Stimulated activated naive B cell treated with anti-CD40 and anti-IgM and Interleukin-4, amounts not matched to agents 10 μg/mL and 1 μg/mL and 100 μg/mL, for 72 hours (primary cell): ENCODE data around the gene SPRED1.

Experiments used
- ATAC-seq, 2 donors: fragments of 150-1000 bp; cut with Tn5 transposase; replicated peaks; 2 replicates each; pipeline ENCODE4 v1.10.0; 2021; ENCODE audit warnings: moderate library complexity in 1 of 2
- DNase-seq: peaks from one replicate; pipeline ENCODE4 v3.0.0; 2021
- H3K27ac Mint-ChIP-seq: one replicate; pipeline ENCODE4 v1.8.0; 2022; ENCODE audit warnings: mild to moderate bottlenecking, mixed read lengths
- H3K27me3 Mint-ChIP-seq, 2 donors: one replicate each; pipeline ENCODE4 v1.8.0; 2022; ENCODE audit warnings: mixed read lengths in 2 of 2
- H3K36me3 Mint-ChIP-seq, 2 donors: one replicate each; pipeline ENCODE4 v1.8.0; 2022; ENCODE audit warnings: mixed read lengths in 2 of 2, mild to moderate bottlenecking in 1 of 2
- H3K4me1 Mint-ChIP-seq, 2 donors: one replicate each; pipeline ENCODE4 v1.8.0; 2022; ENCODE audit warnings: mixed read lengths in 2 of 2, mild to moderate bottlenecking in 1 of 2
- H3K4me3 Mint-ChIP-seq, 2 donors: one replicate each; pipeline ENCODE4 v1.8.0; 2022; ENCODE audit warnings: mild to moderate bottlenecking in 2 of 2, mixed read lengths in 2 of 2, moderate library complexity in 1 of 2
- H3K9me3 Mint-ChIP-seq, 2 donors: one replicate each; pipeline ENCODE4 v1.8.0; 2022; ENCODE audit warnings: mixed read lengths in 2 of 2, mild to moderate bottlenecking in 1 of 2

Gene SPRED1

DNA sequence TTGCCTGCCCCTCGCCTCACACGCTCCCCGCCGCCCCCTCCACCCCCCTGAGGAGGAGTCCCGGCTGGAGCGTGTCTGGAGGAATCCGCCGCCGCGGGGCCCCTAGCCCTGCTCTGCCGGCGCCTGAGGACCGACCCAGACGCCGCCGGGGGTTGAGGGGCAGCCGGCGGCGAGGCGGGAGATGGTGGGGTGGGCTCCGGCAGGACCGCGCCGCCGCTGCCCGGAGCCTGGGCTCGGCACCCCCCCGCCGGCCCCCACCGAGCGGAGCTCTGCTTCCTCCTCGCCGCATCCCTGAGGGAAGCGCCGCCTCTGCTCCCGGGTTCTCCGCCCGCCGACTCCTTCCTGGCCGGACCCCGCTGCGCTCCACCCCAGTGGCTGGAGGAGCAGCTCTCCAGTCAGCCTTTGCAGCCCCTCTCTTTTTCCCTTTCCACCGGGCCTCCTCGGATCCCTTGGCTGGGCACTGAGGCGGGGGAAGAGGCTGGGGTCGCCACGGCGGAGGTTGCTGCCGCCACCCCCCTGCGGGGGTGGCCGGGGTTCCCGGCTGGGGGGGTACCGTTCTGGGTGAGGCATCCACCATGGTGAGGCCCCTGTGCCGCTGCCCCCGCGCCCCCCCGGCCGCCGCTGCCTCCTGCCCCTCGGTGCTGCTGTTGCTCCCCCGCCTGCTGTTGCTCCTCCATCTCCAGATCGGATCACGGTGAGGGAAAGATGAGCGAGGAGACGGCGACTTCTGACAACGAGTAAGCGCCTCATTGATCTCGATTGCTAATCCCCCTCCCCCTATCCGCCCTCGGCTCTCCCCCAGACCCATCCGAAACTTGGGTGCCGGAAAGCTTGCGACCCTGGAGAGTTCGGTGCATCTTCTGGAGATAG, at the start of gene SPRED1:
Gene SPRED1, plus strand, starts transcription at position 356 of the 870 bp plus-strand sequence. Its CDS starts 350 bp downstream, at position 706.
- no peaks in the 10 kb centered on the region for H3K9me3 Mint-ChIP-seq
- H3K36me3 Mint-ChIP-seq: no peaks in the 10 kb centered on the region
- peak; percentile 11 for DNase-seq
- peak; percentile 28 to 36 for ATAC-seq
- peak within 1 kb of the TSS; percentile 86 to 90 for H3K4me3 Mint-ChIP-seq
- H3K4me1 Mint-ChIP-seq: peaks cover 19 to 24% of the 10 kb centered on the region in 2 donors
- no peaks in the 10 kb centered on the region for H3K27me3 Mint-ChIP-seq
- peak within 1 kb of the TSS; percentile 91 for H3K27ac Mint-ChIP-seq

DNA sequence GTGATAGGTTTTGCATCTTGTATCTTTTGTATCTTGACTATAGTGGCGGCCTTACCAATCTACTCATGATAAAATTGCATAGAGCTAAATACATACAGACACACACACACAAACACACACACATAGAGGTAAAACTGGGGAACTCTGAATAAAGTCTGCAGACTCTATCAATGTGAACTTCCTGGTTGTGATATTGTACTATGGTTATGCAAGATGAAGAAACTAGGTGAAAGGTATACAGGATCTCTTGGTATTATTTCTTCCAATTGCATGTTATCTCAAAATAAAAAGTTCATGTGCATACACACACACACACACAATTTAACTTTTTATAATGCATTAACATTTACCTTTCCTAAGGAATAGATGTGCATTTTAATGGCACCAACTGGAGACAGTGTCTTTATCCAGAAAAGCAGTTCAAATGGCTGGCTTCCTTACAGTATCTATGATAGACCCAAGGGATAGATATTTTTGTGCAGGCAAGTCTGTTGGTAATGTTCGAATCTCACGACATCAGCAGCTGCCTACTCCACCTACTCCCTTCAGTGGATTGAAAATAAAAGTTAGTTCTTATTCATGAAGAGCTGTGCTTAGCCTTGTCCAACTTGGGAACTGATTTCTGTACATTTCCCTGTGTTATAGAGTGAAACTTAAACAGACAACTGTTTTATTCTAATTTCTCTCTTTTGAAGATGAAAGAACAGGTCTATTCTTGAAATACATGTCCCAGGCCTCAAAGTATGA, 46.9 kb upstream of the SPRED1 start:
- DNase-seq (no peak), ATAC-seq (no peak)
- H3K4me1 Mint-ChIP-seq: peaks cover 0 to 3% of the 10 kb centered on the region in 2 donors
- H3K36me3 Mint-ChIP-seq: no peaks in the 10 kb centered on the region
- H3K9me3 Mint-ChIP-seq: peaks cover 2 to 3% of the 10 kb centered on the region in 2 donors
- H3K27ac Mint-ChIP-seq: no peak overlapping the region
- peaks cover 24 to 29% of the 10 kb centered on the region in 2 donors for H3K27me3 Mint-ChIP-seq
- H3K4me3 Mint-ChIP-seq: no peak overlapping the region

DNA sequence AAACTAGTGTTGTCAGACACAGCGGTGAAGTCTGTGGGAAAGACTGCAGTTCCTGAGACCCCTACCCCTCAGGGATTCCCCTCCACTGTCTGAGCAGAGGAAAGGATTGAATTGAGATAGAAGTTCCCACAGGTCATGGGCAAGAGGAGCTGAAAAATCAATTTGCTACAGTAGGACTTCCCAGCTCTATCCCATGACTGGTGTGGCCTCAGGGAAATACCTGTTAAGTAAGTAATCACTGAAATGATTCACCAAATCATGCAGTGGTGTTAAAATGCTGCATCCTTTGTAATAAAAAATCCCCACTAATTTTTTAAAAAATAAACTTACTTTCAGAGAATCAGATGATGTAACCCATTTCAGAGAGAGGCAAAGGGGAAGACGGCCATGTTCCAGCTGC, 45.0 kb upstream of the SPRED1 start:
- no peak for ATAC-seq
- Mint-ChIP-seq H3K9me3 (peaks cover 2 to 3% of the 10 kb centered on the region in 2 donors), H3K4me3 (no peak overlapping the region), H3K4me1 (peaks cover 0 to 3% of the 10 kb centered on the region in 2 donors), H3K36me3 (no peaks in the 10 kb centered on the region), H3K27ac (no peak overlapping the region), H3K27me3 (peaks cover 18 to 21% of the 10 kb centered on the region in 2 donors)
- DNase-seq: no peak

GRCh38 chr15:38208206-38208605, 44.4 kb upstream of the SPRED1 start:
- ATAC-seq: no peak
- peaks cover 2 to 3% of the 10 kb centered on the region in 2 donors for H3K9me3 Mint-ChIP-seq
- no peak overlapping the region for H3K27ac Mint-ChIP-seq
- H3K27me3 Mint-ChIP-seq: peaks cover 15 to 18% of the 10 kb centered on the region in 2 donors
- no peak overlapping the region for H3K4me3 Mint-ChIP-seq
- no peaks in the 10 kb centered on the region for H3K36me3 Mint-ChIP-seq
- peaks cover 0 to 3% of the 10 kb centered on the region in 2 donors for H3K4me1 Mint-ChIP-seq
- DNase-seq: no peak

DNA sequence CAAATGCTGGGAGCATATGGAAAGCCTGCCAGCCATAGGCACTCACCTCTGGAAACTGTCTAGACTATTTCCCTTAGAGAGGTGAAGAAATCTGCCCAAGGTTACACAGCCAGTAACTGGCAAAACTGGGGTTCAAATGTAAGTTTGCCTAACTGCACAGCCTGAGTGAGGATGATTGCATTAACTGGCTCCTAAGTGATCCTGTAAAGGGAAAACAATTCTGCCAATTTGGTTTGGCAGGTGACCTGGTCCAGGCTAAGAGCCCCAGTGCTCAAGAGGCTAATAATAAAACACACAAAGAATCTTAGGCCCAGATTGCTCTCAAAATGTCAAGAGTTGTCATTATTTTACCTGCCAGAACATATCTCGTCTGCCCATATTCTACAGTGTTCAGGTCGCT, 43.9 kb upstream of the SPRED1 start:
- Mint-ChIP-seq H3K9me3 (peaks cover under 1 to 1% of the 10 kb centered on the region in 2 donors), H3K27ac (no peak overlapping the region), H3K36me3 (no peaks in the 10 kb centered on the region), H3K4me3 (no peak overlapping the region), H3K4me1 (peaks cover 0 to 3% of the 10 kb centered on the region in 2 donors), H3K27me3 (peaks cover 12 to 18% of the 10 kb centered on the region in 2 donors)
- DNase-seq (no peak), ATAC-seq (no peak)

GRCh38 chr15:38211249-38211648, 41.4 kb upstream of the SPRED1 start:
- Mint-ChIP-seq H3K27me3 (peaks cover 10 to 19% of the 10 kb centered on the region in 2 donors), H3K4me1 (peaks cover 0 to 3% of the 10 kb centered on the region in 2 donors), H3K27ac (no peak overlapping the region), H3K9me3 (no peaks in the 10 kb centered on the region), H3K36me3 (no peaks in the 10 kb centered on the region), H3K4me3 (no peak overlapping the region)
- no peak for ATAC-seq
- DNase-seq: no peak

DNA sequence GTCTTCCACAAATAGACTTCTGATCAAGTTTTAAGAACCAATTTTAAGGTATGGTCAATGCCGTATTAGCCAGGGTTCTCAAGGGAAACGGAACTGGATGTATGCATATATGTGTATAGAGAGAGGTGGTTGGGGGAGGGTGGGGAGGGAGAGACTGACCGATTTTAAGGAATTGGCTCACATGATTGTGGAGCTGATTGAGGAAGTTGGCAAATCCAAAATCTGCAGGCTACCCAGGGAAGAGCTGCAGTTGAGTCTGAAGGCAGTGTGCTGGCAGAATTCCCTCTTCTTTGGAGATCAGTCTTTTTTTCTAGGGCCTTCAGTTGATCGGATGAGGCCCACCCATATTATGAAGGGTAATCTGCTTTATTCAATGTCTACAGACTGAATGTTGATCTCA, 40.8 kb upstream of the SPRED1 start:
- Mint-ChIP-seq H3K4me1 (peaks cover 0 to 3% of the 10 kb centered on the region in 2 donors), H3K36me3 (no peaks in the 10 kb centered on the region), H3K27me3 (peaks cover 13 to 22% of the 10 kb centered on the region in 2 donors), H3K27ac (no peak overlapping the region), H3K9me3 (no peaks in the 10 kb centered on the region), H3K4me3 (no peak overlapping the region)
- DNase-seq (no peak), ATAC-seq (no peak)

GRCh38 chr15:38212729-38213351, 39.8 kb upstream of the SPRED1 start:
- Mint-ChIP-seq H3K4me3 (no peak overlapping the region), H3K27me3 (peaks cover 7 to 21% of the 10 kb centered on the region in 2 donors), H3K9me3 (no peaks in the 10 kb centered on the region), H3K4me1 (peaks cover 0 to 2% of the 10 kb centered on the region in 2 donors), H3K36me3 (no peaks in the 10 kb centered on the region), H3K27ac (no peak overlapping the region)
- DNase-seq: no peak
- no peak for ATAC-seq

DNA sequence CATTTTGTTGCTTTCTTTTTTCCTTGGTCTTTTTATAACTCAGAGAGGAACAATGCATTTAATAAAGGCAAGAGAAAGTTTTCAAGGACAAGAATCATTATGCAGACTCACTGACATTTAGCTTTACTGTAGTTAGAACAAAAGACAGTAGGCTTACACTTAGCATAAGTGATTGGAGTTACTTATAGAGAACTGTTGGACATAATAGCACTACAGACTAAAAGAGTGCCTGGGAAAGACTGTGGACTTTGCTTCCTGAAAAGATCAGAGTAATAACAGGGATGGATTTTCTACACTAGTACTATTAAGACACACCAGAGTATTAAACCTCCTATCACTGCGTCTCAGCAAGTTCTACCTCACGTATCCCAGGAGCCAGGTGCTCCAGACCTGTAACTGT, 39.3 kb upstream of the SPRED1 start:
- ATAC-seq: no peak
- H3K9me3 Mint-ChIP-seq: no peaks in the 10 kb centered on the region
- no peak overlapping the region for H3K27ac Mint-ChIP-seq
- peaks cover 7 to 17% of the 10 kb centered on the region in 2 donors for H3K27me3 Mint-ChIP-seq
- peaks cover 0 to 2% of the 10 kb centered on the region in 2 donors for H3K4me1 Mint-ChIP-seq
- no peaks in the 10 kb centered on the region for H3K36me3 Mint-ChIP-seq
- DNase-seq: no peak
- H3K4me3 Mint-ChIP-seq: no peak overlapping the region

DNA sequence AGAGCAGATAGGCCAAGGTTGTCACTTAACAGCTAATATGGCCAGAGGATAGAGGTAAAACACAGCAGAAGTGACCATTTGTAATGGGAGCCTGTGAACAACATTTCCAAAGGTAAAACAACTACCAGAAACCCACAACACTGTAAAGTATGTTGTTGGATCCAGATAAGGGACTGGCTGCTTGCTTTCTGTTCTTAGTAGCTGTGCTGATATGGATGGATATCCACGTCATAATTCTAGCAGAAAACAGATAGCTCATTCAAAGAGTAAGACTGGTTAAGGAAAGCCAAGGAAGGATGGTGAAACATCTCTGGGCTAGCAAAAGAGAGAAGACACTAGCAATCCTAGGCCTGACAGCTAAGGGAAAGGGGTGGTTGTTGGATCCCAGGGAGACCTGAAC, 36.9 kb upstream of the SPRED1 start:
- H3K27me3 Mint-ChIP-seq: peaks cover 3 to 23% of the 10 kb centered on the region in 2 donors
- H3K36me3 Mint-ChIP-seq: no peaks in the 10 kb centered on the region
- H3K27ac Mint-ChIP-seq: no peak overlapping the region
- H3K4me3 Mint-ChIP-seq: no peak overlapping the region
- H3K4me1 Mint-ChIP-seq: peaks cover 0 to 2% of the 10 kb centered on the region in 2 donors
- no peaks in the 10 kb centered on the region for H3K9me3 Mint-ChIP-seq
- ATAC-seq: no peak
- DNase-seq: no peak

DNA sequence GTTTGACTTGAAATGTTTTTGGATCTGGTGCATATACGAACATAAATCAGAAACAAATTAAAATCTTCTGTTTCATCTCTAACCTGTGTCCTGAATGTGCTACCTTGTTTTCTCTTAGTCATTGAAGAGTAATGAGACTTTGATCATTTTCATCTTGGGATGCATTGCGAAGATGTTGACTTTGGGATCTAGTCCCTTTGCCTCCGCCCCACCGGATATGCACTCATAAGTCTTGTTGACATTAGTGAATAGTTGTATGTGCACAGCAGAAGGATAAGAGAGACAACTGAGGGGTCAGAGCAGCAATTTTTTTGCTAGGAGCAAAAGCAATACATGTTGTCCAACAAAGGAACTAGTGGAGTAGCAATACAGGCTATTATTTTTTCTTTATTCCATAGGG, 35.9 kb upstream of the SPRED1 start:
- Mint-ChIP-seq H3K4me3 (no peak overlapping the region), H3K9me3 (no peaks in the 10 kb centered on the region), H3K27ac (no peak overlapping the region), H3K36me3 (no peaks in the 10 kb centered on the region), H3K27me3 (peaks cover 3 to 23% of the 10 kb centered on the region in 2 donors), H3K4me1 (peaks cover 0 to 2% of the 10 kb centered on the region in 2 donors)
- DNase-seq: no peak
- ATAC-seq: no peak

- H3K27ac Mint-ChIP-seq: no peak overlapping the region
- no peaks in the 10 kb centered on the region for H3K36me3 Mint-ChIP-seq
- ATAC-seq (no peak), DNase-seq (no peak)
- H3K4me3 Mint-ChIP-seq: no peak overlapping the region
- no peaks in the 10 kb centered on the region for H3K9me3 Mint-ChIP-seq
- peaks cover 3 to 23% of the 10 kb centered on the region in 2 donors for H3K27me3 Mint-ChIP-seq
- peaks cover 0 to 2% of the 10 kb centered on the region in 2 donors for H3K4me1 Mint-ChIP-seq
Measured at GRCh38 chr15:38217191-38217595, 35.4 kb upstream of the SPRED1 start.

DNA sequence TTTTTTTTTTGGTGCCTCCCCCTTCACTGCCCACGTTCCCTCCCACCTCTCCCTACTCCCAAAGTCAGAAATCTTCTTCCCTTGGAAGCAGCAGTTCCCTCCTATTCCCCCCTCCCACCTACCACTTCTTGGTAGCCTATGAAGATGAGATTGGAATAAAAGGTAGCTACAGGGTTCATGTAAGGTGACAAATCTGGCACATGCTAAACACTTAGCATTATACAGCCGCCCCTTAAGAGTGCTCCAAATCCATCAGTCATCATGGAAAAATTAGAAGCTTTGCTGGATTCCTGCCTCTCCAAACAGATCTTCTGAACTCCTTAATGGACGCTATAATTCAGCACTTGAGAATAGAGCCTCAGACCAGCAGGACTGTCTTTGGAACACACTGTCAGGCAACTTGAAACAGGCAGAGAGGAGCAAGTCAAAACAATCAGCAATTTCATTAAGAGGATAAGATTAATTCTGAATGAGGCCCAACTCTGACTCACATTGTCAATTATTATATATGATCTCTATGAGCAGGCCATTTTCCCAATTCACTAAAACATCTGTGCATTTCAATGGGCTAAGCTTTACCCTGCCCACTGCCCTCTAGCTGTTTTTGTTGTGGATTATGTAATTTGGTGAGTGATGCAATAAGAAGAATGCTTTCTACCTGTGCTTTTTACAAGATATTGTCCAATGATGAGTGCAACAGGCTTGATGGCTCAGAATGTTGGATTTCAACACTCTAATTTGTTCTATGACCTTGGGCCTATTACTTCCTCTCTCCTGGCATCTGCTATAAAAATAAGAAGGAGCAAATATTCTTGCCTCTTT, 34.6 kb upstream of the SPRED1 start:
- peaks cover 3 to 23% of the 10 kb centered on the region in 2 donors for H3K27me3 Mint-ChIP-seq
- H3K9me3 Mint-ChIP-seq: no peaks in the 10 kb centered on the region
- H3K27ac Mint-ChIP-seq: no peak overlapping the region
- no peak for DNase-seq
- H3K4me3 Mint-ChIP-seq: no peak overlapping the region
- no peak for ATAC-seq
- H3K4me1 Mint-ChIP-seq: peaks cover 0 to 2% of the 10 kb centered on the region in 2 donors
- H3K36me3 Mint-ChIP-seq: no peaks in the 10 kb centered on the region
